Subcutaneous abdominal adipose tissue (tissue), 5 donors: Measurements from ENCODE around the gene PBX3.

Experiments used
- H3K27ac ChIP-seq: one replicate; pipeline ENCODE4 v1.7.0; 2013; ENCODE audit warnings: low read depth, mild to moderate bottlenecking, inconsistent platforms, low read length, moderate library complexity
- H3K27me3 ChIP-seq, 5 donors: one replicate each; pipeline ENCODE4 v1.7.0; 2013; ENCODE audit warnings: low read length in 5 of 5, inconsistent platforms in 1 of 5; ENCODE audit not compliant: control insufficient read depth in 5 of 5, insufficient read depth in 4 of 5
- H3K36me3 ChIP-seq, 5 donors: one replicate each; pipeline ENCODE4 v1.7.0; 2013; ENCODE audit warnings: low read length in 5 of 5; ENCODE audit not compliant: control insufficient read depth in 5 of 5, insufficient read depth in 5 of 5
- H3K4me1 ChIP-seq, 5 donors: one replicate each; pipeline ENCODE4 v1.7.0; 2013; ENCODE audit warnings: low read length in 5 of 5, mild to moderate bottlenecking in 3 of 5, moderate library complexity in 1 of 5; ENCODE audit not compliant: control insufficient read depth in 5 of 5, insufficient read depth in 5 of 5
- H3K4me3 ChIP-seq, 5 donors: one replicate each; pipeline ENCODE4 v1.7.0; 2013; ENCODE audit warnings: low read length in 5 of 5, low read depth in 1 of 5
- H3K9ac ChIP-seq, 5 donors: one replicate each; pipeline ENCODE4 v1.7.0; 2013; ENCODE audit warnings: low read length in 5 of 5, mild to moderate bottlenecking in 4 of 5, moderate library complexity in 3 of 5
- H3K9me3 ChIP-seq, 5 donors: one replicate each; pipeline ENCODE4 v1.7.0; 2013; ENCODE audit warnings: low read length in 5 of 5; ENCODE audit not compliant: control insufficient read depth in 5 of 5
- donor health status: healthy.
- donor health status: healthy.
- donor health status: healthy.
- donor health status: healthy.
- donor health status: healthy.

Gene PBX3

DNA sequence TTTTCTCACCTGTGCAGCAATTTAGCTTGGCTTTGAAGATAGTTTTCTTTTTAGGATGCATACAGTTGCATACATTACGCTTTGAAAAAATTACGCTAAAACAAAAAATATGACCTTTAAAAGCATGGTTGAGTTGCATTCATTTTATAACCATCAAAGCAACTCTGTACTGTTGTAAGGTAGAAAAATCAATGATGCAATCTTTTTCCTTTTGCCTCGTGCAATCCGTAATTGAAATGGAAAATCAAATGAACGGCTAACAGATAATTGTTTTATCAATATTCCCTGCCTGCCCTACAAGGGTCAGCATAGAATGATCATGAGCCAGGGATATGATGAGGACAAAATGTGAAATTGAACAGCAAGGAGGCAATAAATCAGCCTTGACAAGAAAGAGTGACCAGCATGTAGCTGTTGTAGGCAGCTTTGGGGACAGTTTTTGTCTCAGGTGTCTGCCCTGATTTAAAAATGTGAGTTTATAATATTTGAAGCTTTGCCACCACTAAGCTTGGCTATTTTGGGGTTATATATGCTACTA lies 98.2 kb downstream of the PBX3 start:
- Histone ChIP-seq H3K9me3 (no peaks in the 10 kb centered on the region), H3K9ac (peak overlapping the region in 1 of 5 donors; percentile 7), H3K4me1 (peaks cover 0 to 11% (median 3%) of the 10 kb centered on the region in 5 donors), H3K27me3 (no peaks in the 10 kb centered on the region), H3K4me3 (no peak overlapping the region), H3K36me3 (no peaks in the 10 kb centered on the region), H3K27ac (no peak overlapping the region)

DNA sequence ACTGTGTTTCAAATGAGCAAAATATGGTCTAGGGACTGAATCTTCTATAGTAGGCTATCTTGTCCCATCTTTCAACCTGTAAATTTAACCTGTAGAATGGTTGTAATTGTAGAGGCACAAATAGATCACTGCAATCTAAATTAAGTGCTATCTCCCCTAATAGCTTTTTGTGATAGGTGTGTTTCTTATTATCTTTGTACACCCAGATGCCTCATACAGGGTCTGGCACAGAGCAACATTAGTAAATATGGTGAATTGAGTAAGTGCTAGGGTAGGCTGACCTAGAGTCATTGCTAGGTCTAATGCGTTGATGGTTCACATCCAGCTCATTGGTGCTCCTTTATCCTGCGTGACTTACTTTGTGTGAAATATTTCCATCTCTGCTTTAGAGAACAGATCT lies 100.6 kb downstream of the PBX3 start:
- Histone ChIP-seq H3K4me3 (no peak overlapping the region), H3K36me3 (no peaks in the 10 kb centered on the region), H3K27ac (no peak overlapping the region), H3K27me3 (no peaks in the 10 kb centered on the region), H3K9me3 (no peaks in the 10 kb centered on the region), H3K4me1 (peaks cover 0 to 5% (median 0%) of the 10 kb centered on the region in 5 donors), H3K9ac (no peak overlapping the region)

DNA sequence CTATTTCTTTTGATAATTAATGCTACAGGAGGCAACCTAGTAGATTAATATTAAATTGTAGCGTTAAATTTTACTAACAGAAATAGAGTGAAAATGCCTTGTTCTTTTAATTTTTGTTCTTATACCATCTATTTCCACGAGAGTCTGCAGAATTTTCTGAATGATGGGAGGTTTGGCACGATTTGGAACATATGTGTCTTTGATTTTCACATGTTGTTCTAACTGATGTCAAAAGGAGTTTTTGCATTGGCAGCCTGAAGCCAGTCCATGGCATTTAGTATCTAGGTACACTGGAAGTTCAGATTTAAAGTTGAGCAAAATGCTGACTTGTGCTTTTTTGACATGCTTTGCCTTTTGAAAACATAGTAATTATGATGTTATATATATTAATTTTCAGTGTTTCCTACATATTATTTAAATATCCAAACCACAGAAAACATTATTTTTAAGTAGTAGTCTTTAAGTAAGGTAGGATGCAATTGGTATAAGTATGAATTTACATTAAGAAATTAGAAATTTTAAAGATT lies 103.0 kb downstream of the PBX3 start:
- Histone ChIP-seq H3K36me3 (no peaks in the 10 kb centered on the region), H3K4me1 (no peaks in the 10 kb centered on the region), H3K27me3 (no peaks in the 10 kb centered on the region), H3K4me3 (no peak overlapping the region), H3K27ac (no peak overlapping the region), H3K9me3 (no peaks in the 10 kb centered on the region), H3K9ac (no peak overlapping the region)

DNA sequence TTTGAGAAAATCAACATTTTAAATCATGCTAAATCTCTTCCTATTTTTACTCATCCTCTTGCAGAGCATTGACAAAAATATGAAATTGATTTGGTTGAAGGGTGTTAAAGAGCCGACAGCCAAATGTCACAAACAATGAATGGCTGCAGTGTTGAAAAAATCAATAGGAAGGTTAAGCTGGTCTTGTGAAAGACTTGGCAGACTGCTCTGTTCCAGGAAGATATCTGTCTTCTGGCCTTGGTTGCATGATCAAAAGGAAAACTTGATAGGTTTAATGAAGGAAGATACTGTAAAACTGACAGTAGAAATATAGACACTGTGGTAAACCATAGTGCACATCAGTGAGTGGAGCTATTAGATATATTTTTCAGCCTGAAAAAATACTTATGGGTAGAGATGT lies 103.6 kb downstream of the PBX3 start:
- H3K9ac ChIP-seq = no peak overlapping the region
- no peaks in the 10 kb centered on the region for H3K4me1 ChIP-seq
- H3K27ac ChIP-seq = no peak overlapping the region
- H3K4me3 ChIP-seq = no peak overlapping the region
- H3K36me3 ChIP-seq = no peaks in the 10 kb centered on the region
- H3K9me3 ChIP-seq = no peaks in the 10 kb centered on the region
- no peaks in the 10 kb centered on the region for H3K27me3 ChIP-seq

DNA sequence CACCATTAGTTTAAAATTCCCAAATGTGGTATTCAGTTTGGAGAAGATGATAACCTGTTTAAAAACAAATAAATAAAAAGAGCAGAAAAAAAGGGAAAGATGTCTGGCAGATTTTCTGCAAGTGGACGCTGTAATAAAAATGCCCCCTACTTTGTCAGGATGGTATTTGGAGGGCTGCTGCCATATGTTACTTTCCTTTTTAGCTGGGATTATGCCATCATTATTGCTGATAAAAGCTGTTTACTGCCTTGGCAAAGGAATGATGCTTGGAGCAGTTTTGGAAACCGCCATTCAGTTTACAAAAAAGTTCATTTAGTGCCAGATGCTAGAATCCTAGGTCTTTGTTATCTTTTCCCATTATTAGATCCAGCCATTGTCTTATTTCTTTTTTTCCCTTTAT lies 104.8 kb downstream of the PBX3 start:
- Histone ChIP-seq H3K27me3 (no peaks in the 10 kb centered on the region), H3K9ac (no peak overlapping the region), H3K27ac (no peak overlapping the region), H3K9me3 (no peaks in the 10 kb centered on the region), H3K4me3 (no peak overlapping the region), H3K36me3 (no peaks in the 10 kb centered on the region), H3K4me1 (no peaks in the 10 kb centered on the region)

DNA sequence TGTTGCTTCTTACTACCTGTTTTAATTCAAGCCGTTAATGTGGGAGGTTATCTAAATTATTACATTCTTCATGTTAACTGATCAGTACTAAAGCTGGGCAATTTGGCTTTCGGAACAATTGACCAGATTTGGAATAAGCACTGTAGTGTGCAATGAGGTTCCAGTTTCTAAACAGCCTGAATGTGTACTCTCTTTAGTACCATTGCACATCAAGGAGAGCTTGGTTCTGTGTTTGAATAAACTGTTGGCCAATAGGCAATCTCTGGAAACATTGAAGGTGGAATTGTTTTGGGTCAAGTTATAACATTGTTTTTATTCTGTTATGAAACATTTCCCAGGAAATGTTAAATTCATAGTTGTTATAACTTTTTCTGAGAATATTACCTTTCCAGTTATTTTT lies 105.2 kb downstream of the PBX3 start:
- Histone ChIP-seq H3K4me3 (no peak overlapping the region), H3K9ac (no peak overlapping the region), H3K27me3 (no peaks in the 10 kb centered on the region), H3K4me1 (no peaks in the 10 kb centered on the region), H3K9me3 (no peaks in the 10 kb centered on the region), H3K36me3 (no peaks in the 10 kb centered on the region), H3K27ac (no peak overlapping the region)

DNA sequence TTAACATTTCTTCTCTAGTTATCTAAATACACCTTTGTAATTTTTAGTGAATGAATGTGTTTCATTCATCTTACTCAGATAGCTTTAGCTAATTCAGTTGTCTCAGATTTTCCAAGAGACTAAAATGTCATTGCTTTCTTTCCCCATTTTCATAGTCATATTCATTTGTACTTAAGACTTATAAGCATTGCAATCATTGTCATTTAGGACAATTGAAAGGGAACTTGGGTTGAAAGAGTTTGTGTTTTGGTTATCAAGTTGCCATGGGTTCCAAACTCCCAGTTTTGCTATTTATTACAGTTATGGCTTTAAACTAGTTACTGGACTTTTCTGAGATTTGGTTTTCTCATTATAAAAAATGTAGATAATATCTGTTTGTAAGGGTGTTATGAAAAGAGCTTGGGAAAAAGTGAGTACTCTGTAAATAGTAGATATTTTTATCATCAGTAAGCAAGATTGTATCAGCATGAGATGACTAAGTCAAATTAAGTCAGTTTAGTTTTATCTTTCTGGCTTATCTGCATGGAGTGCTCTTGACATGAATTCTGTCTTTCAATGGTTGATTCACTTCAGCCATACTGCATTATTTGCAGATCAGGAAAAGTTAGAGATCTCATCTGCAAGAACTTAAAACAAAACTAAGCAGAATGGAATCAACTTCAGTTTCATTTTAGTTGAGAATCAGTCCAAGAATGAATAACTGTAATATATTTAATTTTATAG lies 107.5 kb downstream of the PBX3 start:
- Histone ChIP-seq H3K4me3 (no peak overlapping the region), H3K4me1 (no peaks in the 10 kb centered on the region), H3K9ac (no peak overlapping the region), H3K27me3 (no peaks in the 10 kb centered on the region), H3K27ac (no peak overlapping the region), H3K9me3 (no peaks in the 10 kb centered on the region), H3K36me3 (no peaks in the 10 kb centered on the region)

DNA sequence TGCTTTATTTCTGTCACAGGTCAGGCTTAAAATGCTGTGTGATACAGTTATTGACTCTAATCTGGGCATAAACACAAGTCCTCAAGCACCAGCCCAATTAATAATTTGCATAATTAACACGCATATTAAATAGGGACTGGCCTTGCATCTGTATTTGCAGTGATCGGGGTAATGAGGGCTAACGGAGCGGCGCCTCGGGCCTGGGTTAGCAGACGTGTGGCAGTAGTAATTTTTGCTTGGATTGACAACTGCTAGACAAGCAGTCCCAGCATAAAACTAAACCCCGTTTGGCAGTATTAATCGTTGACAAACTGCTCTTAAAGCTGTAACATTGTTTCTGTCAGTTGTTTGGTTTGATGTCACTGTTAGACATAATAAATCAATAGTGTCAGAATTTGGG lies 109.2 kb downstream of the PBX3 start:
- Histone ChIP-seq H3K27ac (no peak overlapping the region), H3K36me3 (no peaks in the 10 kb centered on the region), H3K4me3 (no peak overlapping the region), H3K9me3 (peaks cover 0 to 1% (median 0%) of the 10 kb centered on the region in 5 donors), H3K27me3 (no peaks in the 10 kb centered on the region), H3K4me1 (no peaks in the 10 kb centered on the region), H3K9ac (no peak overlapping the region)

DNA sequence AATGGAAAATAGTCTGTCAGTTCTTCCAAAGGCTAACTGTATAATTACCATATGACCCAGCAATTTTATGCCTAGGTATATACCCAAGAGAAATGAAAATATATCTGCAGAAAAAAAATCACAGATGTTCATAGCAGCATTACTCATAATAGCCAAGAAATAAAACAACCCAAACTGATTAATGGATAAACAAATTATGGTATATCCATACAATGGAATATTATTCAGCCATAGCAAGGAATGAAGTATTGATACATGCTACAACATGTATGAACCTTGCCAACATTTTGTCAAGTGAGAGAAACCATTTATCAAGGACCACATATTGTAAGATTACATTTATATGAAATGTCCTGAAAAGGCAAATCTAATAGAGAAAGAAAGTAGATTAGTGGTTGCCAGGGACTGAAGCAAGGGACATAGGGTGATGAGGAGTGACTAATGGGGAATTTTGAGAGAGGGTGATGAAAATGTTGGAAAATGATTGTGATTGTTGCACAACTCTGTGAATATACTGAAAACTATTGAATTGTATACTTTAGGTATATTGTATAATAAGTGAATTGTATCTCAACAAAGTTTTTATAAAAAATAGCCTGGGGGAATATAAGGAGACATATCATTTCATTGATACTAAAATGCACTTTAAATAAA lies 114.4 kb downstream of the PBX3 start:
- Histone ChIP-seq H3K4me3 (no peak overlapping the region), H3K27me3 (no peaks in the 10 kb centered on the region), H3K9ac (no peak overlapping the region), H3K36me3 (no peaks in the 10 kb centered on the region), H3K27ac (no peak overlapping the region), H3K4me1 (no peaks in the 10 kb centered on the region), H3K9me3 (peaks cover 0 to 4% (median 0%) of the 10 kb centered on the region in 5 donors)

DNA sequence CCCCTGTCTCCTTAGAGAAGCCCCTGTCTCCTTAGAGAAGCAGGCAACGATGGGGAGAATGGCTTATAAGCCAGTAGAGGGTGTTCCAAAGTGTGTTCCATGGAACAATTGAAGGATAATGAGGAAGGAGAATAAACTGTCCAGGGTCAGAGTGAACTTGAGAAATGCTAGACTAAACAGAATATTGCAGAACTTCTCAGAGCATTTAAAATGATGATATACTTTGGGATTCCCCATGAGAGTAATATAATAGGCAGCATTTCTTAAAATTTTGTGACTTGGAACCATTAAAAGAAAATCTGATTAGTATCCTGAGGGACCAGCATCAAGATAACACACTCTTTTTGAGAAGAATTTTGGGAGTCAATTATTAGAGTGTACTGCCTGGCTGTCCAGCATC lies 116.8 kb downstream of the PBX3 start:
- H3K27me3 ChIP-seq = no peaks in the 10 kb centered on the region
- H3K4me1 ChIP-seq = peaks cover 0 to 3% (median 0%) of the 10 kb centered on the region in 5 donors
- H3K9ac ChIP-seq = no peak overlapping the region
- no peak overlapping the region for H3K27ac ChIP-seq
- peaks cover 0 to 4% (median 0%) of the 10 kb centered on the region in 5 donors for H3K9me3 ChIP-seq
- H3K4me3 ChIP-seq = no peak overlapping the region
- no peaks in the 10 kb centered on the region for H3K36me3 ChIP-seq
